Small intestine (tissue), 7 donors: ENCODE results near the gene CAVIN2. TPM values are rescaled to one million over a fixed set of nuclear protein-coding genes. Genes with fewer than 3 reads are reported as not detected.
"Not testable (repeated sequence)": the region's sequence is repeated elsewhere in the genome, so short reads cannot be mapped to it uniquely, and the experiment has no call there.

Experiments used
- DNase-seq, 2 donors: peaks; one replicate each; pipeline versions ENCODE4 v3.0.0 to v3.0.0-alpha.2; 2013
- FAIRE-seq: peaks from 2 replicates; lab custom pipeline; 2012; peaks lifted over from hg19 to GRCh38; lab: Jason Lieb, UNC
- H3K27ac ChIP-seq, 3 donors: one replicate each; pipeline ENCODE4 v1.5.1; 2013; ENCODE audit warnings: low read length in 2 of 3, mild to moderate bottlenecking in 2 of 3, control low read depth in 1 of 3, inconsistent platforms in 1 of 3, low read depth in 1 of 3, moderate library complexity in 1 of 3
- H3K27me3 ChIP-seq, 3 donors: one replicate each; pipeline ENCODE4 v1.6.1; 2013; ENCODE audit warnings: low read length in 3 of 3, inconsistent platforms in 1 of 3; ENCODE audit not compliant: control insufficient read depth in 3 of 3, insufficient read depth in 3 of 3
- H3K36me3 ChIP-seq, 3 donors: one replicate each; pipeline ENCODE4 v1.6.1; 2013; ENCODE audit warnings: low read length in 3 of 3, inconsistent platforms in 1 of 3, low read depth in 1 of 3, mild to moderate bottlenecking in 1 of 3, moderate library complexity in 1 of 3; ENCODE audit not compliant: control insufficient read depth in 3 of 3, insufficient read depth in 2 of 3
- H3K4me1 ChIP-seq, 3 donors: one replicate each; pipeline ENCODE4 v1.6.1; 2013; ENCODE audit warnings: low read length in 2 of 3, inconsistent platforms in 1 of 3, low read depth in 1 of 3, mild to moderate bottlenecking in 1 of 3, moderate library complexity in 1 of 3; ENCODE audit not compliant: control insufficient read depth in 3 of 3, insufficient read depth in 2 of 3
- H3K4me3 ChIP-seq, 3 donors: one replicate each; pipeline ENCODE4 v1.5.1; 2013; ENCODE audit warnings: low read length in 3 of 3, control low read depth in 1 of 3, inconsistent platforms in 1 of 3, low read depth in 1 of 3, mild to moderate bottlenecking in 1 of 3, moderate library complexity in 1 of 3
- H3K9me3 ChIP-seq, 2 donors: one replicate each; pipeline ENCODE4 v1.6.1; 2013; ENCODE audit warnings: low read depth in 1 of 2, low read length in 1 of 2; ENCODE audit not compliant: control insufficient read depth in 2 of 2, insufficient read depth in 1 of 2
- WGBS, 3 donors: extraction: QIAGEN DNeasy Blood & Tissue Kit; methylation state at CpG; one replicate each; pipeline ENCODE4 v1.1.7; 2013; 5-methylcytosine and 5-hydroxymethylcytosine counted together
- polyA plus RNA-seq, 4 donors: library from polyadenylated mRNA; stranded (reverse) in 3 of 4; unstranded in 1 of 4; fragments of 200-250 nt in 3 of 4; fragments of 120-200 nt in 1 of 4; gene quantifications; one replicate each; pipeline versions ENCODE4 v1.2.1 to v1.2.3, GENCODE V29; 2013
- donor health status: healthy with polysubstance abuse.
- donor health status: control.
- donor health status: control.
- donor health status: Bipolar disorder and iron deficiency.
- donor health status: healthy.

The CAVIN2 gene
- polyA plus RNA-seq, 4 donors, result 0.89 to 29.8 (median 10.0) TPM

DNA sequence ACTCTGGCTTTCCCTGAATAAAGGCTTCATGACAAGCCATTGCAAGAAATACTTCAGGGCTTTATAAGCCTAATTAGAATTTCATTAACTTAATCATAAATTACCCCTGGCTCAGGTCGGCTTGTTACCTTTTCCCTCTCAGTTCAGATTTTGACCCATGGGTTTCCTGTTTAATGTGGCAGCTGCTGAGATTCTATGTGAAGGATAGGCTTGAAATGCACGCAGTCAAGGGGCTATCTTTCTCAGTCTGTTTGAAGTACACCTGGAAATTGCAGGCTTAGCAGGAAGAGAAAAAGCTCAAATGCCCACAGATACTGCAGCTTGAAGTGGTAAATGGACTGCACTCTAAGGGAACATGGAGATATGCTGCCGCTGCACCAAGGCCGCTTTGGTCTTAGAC is 49.4 kb downstream of the CAVIN2 start:
- Histone ChIP-seq H3K27ac (no peak overlapping the region), H3K4me3 (no peak overlapping the region), H3K4me1 (no peaks in the 10 kb centered on the region), H3K9me3 (no peaks in the 10 kb centered on the region), H3K36me3 (no peaks in the 10 kb centered on the region), H3K27me3 (peaks cover 0 to 3% (median 2%) of the 10 kb centered on the region in 3 donors)
- 39 to 56% (median 43%) methylated on average over 4 of the region's 4 CpGs for WGBS, 3 donors
- no peak for FAIRE-seq
- no peak for DNase-seq

DNA sequence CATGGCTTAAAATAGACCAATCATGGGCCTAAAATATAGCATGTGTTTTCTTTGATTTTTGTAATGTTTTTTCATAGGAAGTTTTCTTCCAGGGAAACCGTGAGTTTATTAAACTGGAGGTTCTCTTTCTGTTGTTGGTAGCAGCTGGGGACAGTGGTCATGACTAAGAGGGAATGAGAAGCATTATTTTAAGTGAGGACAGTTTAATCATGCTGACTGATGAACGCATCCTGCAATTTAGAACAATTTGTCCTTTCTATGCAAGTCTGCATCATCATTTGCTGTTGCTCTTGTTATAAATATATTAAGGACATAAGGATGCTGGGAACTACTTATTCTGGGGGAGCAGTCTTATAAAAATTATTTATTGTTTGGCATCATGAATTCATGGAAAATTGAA is 51.2 kb downstream of the CAVIN2 start:
- Histone ChIP-seq H3K27ac (no peak overlapping the region), H3K36me3 (no peaks in the 10 kb centered on the region), H3K27me3 (peaks cover 0 to 3% (median 2%) of the 10 kb centered on the region in 3 donors), H3K9me3 (no peaks in the 10 kb centered on the region), H3K4me1 (no peaks in the 10 kb centered on the region), H3K4me3 (no peak overlapping the region)
- FAIRE-seq (no peak), DNase-seq (no peak)
- 76 to 96% (median 84%) methylated on average over 2 of the region's 2 CpGs for WGBS, 3 donors

DNA sequence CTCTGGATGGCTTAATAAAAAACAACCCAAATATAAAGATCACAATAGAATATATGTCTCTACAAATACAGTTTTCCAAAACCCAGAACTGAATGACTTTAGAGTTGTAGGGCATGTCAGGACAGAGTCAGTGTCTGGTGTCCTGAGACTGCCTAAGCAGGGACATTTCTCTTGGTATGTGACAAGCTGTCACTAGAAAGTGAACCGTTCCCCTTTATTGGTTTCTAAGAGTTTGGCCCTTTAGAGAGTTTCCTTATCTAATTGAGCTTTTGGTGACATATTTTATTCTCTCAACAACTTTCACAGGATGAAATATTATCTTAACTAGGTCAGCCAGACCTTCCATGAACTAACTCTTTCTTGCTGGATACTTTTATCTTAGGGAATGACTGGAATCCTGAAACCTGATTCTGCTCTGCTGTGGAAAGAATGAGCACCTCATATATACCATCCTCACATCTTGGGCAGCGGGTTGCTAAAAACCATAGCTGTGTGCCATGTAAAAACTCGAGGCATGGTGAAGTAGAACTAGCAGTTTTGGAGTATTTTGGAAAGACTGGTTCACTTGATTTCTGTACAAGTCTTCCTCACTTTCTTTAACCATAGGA is 54.8 kb downstream of the CAVIN2 start:
- FAIRE-seq, result no peak
- H3K27me3 ChIP-seq, result peaks cover 0 to 3% (median 2%) of the 10 kb centered on the region in 3 donors
- H3K4me1 ChIP-seq, result no peaks in the 10 kb centered on the region
- H3K36me3 ChIP-seq, result no peaks in the 10 kb centered on the region
- 68 to 74% (median 73%) methylated on average over 3 of the region's 3 CpGs for WGBS, 3 donors
- DNase-seq, result no peak
- no peak overlapping the region for H3K4me3 ChIP-seq
- no peaks in the 10 kb centered on the region for H3K9me3 ChIP-seq
- no peak overlapping the region for H3K27ac ChIP-seq

DNA sequence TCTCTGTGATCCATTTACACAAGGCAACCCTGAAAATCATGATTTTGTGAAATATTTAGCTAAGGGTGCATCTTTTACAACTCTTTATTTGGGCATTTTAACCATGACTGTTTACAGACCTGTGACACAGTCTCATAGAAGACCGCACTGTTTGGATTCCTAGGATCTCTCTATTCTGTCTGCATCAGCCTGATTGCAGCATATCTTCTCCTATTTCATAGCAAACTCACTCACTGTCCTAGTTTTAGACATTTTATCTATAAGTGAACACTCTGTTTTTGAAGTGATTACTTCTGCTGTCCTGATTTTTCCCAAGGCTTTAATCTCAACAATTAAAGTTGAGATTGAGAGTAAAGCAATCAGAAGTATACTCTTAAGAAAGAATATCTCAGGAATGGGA is 56.2 kb downstream of the CAVIN2 start:
- Histone ChIP-seq H3K4me3 (no peak overlapping the region), H3K4me1 (no peaks in the 10 kb centered on the region), H3K36me3 (no peaks in the 10 kb centered on the region), H3K27ac (no peak overlapping the region), H3K27me3 (peaks cover 0 to 3% (median 2%) of the 10 kb centered on the region in 3 donors), H3K9me3 (no peaks in the 10 kb centered on the region)
- FAIRE-seq (no peak), DNase-seq (no peak)
- WGBS, 3 donors, result 52 to 83% (median 67%) methylated on average over 1 of the region's 1 CpG

DNA sequence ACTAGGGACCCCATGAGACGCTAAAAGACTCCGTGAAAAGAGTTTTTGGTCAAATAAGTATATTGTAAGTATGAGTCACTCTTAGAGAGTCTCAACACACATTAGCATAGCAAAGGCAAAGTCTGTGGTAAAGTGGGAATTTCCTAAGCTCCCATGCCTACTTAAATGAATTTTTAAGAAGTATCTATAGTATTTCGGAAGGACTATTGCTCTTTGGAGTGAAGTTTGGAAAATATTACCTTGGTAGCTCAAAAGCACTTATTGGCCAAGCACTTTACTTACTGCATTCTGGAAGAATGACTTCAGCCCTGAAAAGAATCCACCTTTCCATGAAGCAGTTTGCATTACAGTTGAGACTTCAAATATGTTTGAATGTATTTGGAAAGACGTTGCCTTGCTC is 57.1 kb downstream of the CAVIN2 start:
- Histone ChIP-seq H3K4me1 (no peaks in the 10 kb centered on the region), H3K27me3 (peaks cover 0 to 3% (median 2%) of the 10 kb centered on the region in 3 donors), H3K36me3 (no peaks in the 10 kb centered on the region), H3K9me3 (no peaks in the 10 kb centered on the region), H3K27ac (no peak overlapping the region), H3K4me3 (no peak overlapping the region)
- 82 to 89% (median 84%) methylated on average over 4 of the region's 4 CpGs for WGBS, 3 donors
- FAIRE-seq (no peak), DNase-seq (no peak)

DNA sequence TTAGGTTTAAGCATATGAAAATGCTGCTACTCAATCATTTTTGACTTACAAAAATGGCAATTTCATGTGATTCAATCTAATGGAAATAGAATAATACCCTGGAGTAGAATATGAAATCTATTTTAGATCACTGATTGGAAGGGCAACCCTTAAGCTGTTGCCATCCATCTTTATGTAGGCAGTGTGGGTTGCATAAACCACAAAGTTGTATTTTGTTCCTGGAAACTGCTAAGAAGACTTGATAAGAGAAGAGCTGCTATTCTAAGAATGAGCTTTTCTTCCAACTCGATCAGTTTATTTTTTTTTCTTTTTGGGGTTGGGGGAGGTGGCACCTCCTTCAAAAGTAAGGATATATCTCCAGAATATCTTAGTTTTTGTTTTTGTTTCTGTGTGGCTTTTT is 60.2 kb downstream of the CAVIN2 start:
- no peak for FAIRE-seq
- no peak for DNase-seq
- no peaks in the 10 kb centered on the region for H3K9me3 ChIP-seq
- no peak overlapping the region for H3K27ac ChIP-seq
- 43 to 61% (median 52%) methylated on average over 1 of the region's 1 CpG for WGBS, 3 donors
- no peak overlapping the region for H3K4me3 ChIP-seq
- H3K36me3 ChIP-seq, result no peaks in the 10 kb centered on the region
- H3K27me3 ChIP-seq, result peaks cover 0 to 3% (median 0%) of the 10 kb centered on the region in 3 donors
- no peaks in the 10 kb centered on the region for H3K4me1 ChIP-seq

DNA sequence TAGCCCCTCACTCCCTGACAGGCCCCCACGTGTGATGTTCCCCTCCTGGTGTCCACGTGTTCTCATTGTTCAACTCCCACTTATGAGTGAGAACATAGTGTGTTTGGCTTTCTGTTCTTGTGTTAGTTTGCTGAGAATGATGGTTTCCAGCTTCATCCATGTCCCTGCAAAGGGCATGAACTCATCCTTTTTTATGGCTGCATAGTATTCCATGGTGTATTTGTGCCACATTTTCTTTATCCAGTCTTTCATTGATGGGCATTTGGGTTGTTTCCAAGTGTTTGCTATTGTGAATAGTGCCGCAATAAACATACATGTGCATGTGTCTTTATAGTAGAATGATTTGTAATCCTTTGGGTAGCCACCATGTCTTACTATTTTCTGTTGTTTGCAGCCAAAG is 61.2 kb downstream of the CAVIN2 start:
- H3K27me3 ChIP-seq, H3K4me3 ChIP-seq, H3K4me1 ChIP-seq, H3K9me3 ChIP-seq, H3K27ac ChIP-seq, H3K36me3 ChIP-seq, DNase-seq, FAIRE-seq: not testable (repeated sequence)
- WGBS, 3 donors, result 89 to 95% (median 89%) methylated on average over 3 of the region's 3 CpGs
